H9 (cell line): Measurements from ENCODE around the gene CATSPERE. TPM values are rescaled to one million over a fixed set of nuclear protein-coding genes. Genes with fewer than 3 reads are reported as not detected.

Experiments used
- DNase-seq: peaks from one replicate; pipeline ENCODE4 v3.0.0-alpha.2; 2017
- H2AFZ ChIP-seq: one replicate; pipeline ENCODE4 v1.6.1; 2013; ENCODE audit warnings: mild to moderate bottlenecking, low read length, control low read depth, moderate library complexity
- H2AK5ac ChIP-seq: 2 replicates; pipeline ENCODE4 v1.6.1; 2013; ENCODE audit warnings: low read length, control low read depth, mixed read lengths; ENCODE audit not compliant: insufficient read length
- H2BK120ac ChIP-seq: one replicate; pipeline ENCODE4 v1.6.1; 2013; ENCODE audit warnings: low read depth, mild to moderate bottlenecking, low read length, control low read depth, inconsistent platforms; ENCODE audit not compliant: poor library complexity, severe bottlenecking
- H2BK12ac ChIP-seq: 2 replicates; pipeline ENCODE4 v1.6.1; 2013; ENCODE audit warnings: low read length, control low read depth, mixed read lengths, low read depth; ENCODE audit not compliant: insufficient read length
- H2BK15ac ChIP-seq: 2 replicates; pipeline ENCODE4 v1.6.1; 2013; ENCODE audit warnings: low read depth, low read length, control low read depth
- H2BK20ac ChIP-seq: one replicate; pipeline ENCODE4 v1.6.1; 2013; ENCODE audit warnings: low read depth, mild to moderate bottlenecking, low read length, control low read depth, inconsistent platforms; ENCODE audit not compliant: poor library complexity, severe bottlenecking
- H2BK5ac ChIP-seq: 2 replicates; pipeline ENCODE4 v1.6.1; 2013; ENCODE audit warnings: low read length, control low read depth, mixed read lengths; ENCODE audit not compliant: insufficient read length
- H3K14ac ChIP-seq: 2 replicates; pipeline ENCODE4 v1.6.1; 2013; ENCODE audit warnings: low read length, control low read depth; ENCODE audit not compliant: insufficient read depth
- H3K18ac ChIP-seq: 2 replicates; pipeline ENCODE4 v1.6.1; 2013; ENCODE audit warnings: low read depth, mild to moderate bottlenecking, mixed read lengths, low read length, control low read depth; ENCODE audit not compliant: insufficient read length
- H3K23ac ChIP-seq: 2 replicates; pipeline ENCODE4 v1.6.1; 2013; ENCODE audit warnings: low read length, control low read depth, mixed read lengths, low read depth; ENCODE audit not compliant: insufficient read length
- H3K23me2 ChIP-seq: 2 replicates; pipeline ENCODE4 v1.6.1; 2013; ENCODE audit warnings: low read depth, mild to moderate bottlenecking, mixed read lengths, low read length, control low read depth; ENCODE audit not compliant: insufficient read length, poor library complexity, severe bottlenecking
- H3K27ac ChIP-seq: 2 replicates; pipeline ENCODE4 v1.5.1; 2013; ENCODE audit warnings: low read length, control low read depth, mixed read lengths, low read depth; ENCODE audit not compliant: insufficient read length
- H3K27me3 ChIP-seq: 2 replicates; pipeline ENCODE4 v1.6.1; 2013; ENCODE audit warnings: low read length, control low read depth, inconsistent platforms; ENCODE audit not compliant: insufficient read depth
- H3K4ac ChIP-seq: 2 replicates; pipeline ENCODE4 v1.6.1; 2013; ENCODE audit warnings: low read depth, mild to moderate bottlenecking, control low read depth, inconsistent platforms, low read length, moderate library complexity
- H3K4me1 ChIP-seq: 2 replicates; pipeline ENCODE4 v1.6.1; 2013; ENCODE audit warnings: low read length, control low read depth, inconsistent platforms; ENCODE audit not compliant: insufficient read depth
- H3K4me2 ChIP-seq: 2 replicates; pipeline ENCODE4 v1.6.1; 2013; ENCODE audit warnings: low read length, control low read depth, mixed read lengths; ENCODE audit not compliant: insufficient read length, insufficient read depth
- H3K56ac ChIP-seq: 2 replicates; pipeline ENCODE4 v1.6.1; 2013; ENCODE audit warnings: low read depth, mild to moderate bottlenecking, mixed read lengths, low read length, control low read depth; ENCODE audit not compliant: insufficient read length
- H3K79me1 ChIP-seq: 2 replicates; pipeline ENCODE4 v1.6.1; 2013; ENCODE audit warnings: low read depth, mild to moderate bottlenecking, moderate library complexity, low read length, control low read depth, inconsistent platforms; ENCODE audit not compliant: insufficient read depth, poor library complexity, severe bottlenecking
- H3K79me2 ChIP-seq: 2 replicates; pipeline ENCODE4 v1.6.1; 2013; ENCODE audit warnings: low read length, control low read depth, inconsistent platforms; ENCODE audit not compliant: insufficient read depth
- H3K9ac ChIP-seq: 2 replicates; pipeline ENCODE4 v1.6.1; 2013; ENCODE audit warnings: low read length, control low read depth, mixed read lengths; ENCODE audit not compliant: insufficient read length; ENCODE audit errors: extremely low read depth
- H3K9me3 ChIP-seq: one replicate; pipeline ENCODE4 v1.6.1; 2013; ENCODE audit warnings: low read depth, low read length, inconsistent platforms; ENCODE audit not compliant: control insufficient read depth
- H3T11ph ChIP-seq: one replicate; pipeline ENCODE4 v1.6.1; 2013; ENCODE audit warnings: mild to moderate bottlenecking, low read length, control low read depth, inconsistent platforms
- H4K20me1 ChIP-seq: one replicate; pipeline ENCODE4 v1.6.1; 2013; ENCODE audit not compliant: control insufficient read depth, insufficient read length, insufficient read depth
- H4K5ac ChIP-seq: 2 replicates; pipeline ENCODE4 v1.6.1; 2013; ENCODE audit warnings: low read depth, mild to moderate bottlenecking, mixed read lengths, low read length, control low read depth; ENCODE audit not compliant: insufficient read length
- H4K8ac ChIP-seq: replicated peaks from 2 replicates; pipeline ENCODE4 v1.6.1; 2013; ENCODE audit warnings: low read length, control low read depth, mixed read lengths, low read depth; ENCODE audit not compliant: insufficient read length
- H4K91ac ChIP-seq: 2 replicates; pipeline ENCODE4 v1.6.1; 2013; ENCODE audit warnings: low read depth, mild to moderate bottlenecking, moderate library complexity, mixed read lengths, low read length, control low read depth; ENCODE audit not compliant: insufficient read length
- H3K27ac Mint-ChIP-seq, 3 experiments: 2 replicates in 2 of 3; 3 replicates in 1 of 3; pipeline ENCODE4 v1.8.0; 2020 to 2021; ENCODE audit warnings: mixed read lengths in 3 of 3, mild to moderate bottlenecking in 1 of 3, moderate library complexity in 1 of 3
- H3K27me3 Mint-ChIP-seq: 2 replicates; pipeline ENCODE4 v1.8.0; 2021; ENCODE audit warnings: low read depth, mild to moderate bottlenecking, moderate library complexity, mixed read lengths
- H3K36me3 Mint-ChIP-seq, 3 experiments: 2 replicates in 2 of 3; 3 replicates in 1 of 3; pipeline ENCODE4 v1.8.0; 2020 to 2021; ENCODE audit warnings: low read depth in 3 of 3, mixed read lengths in 3 of 3; ENCODE audit not compliant: insufficient read depth in 1 of 3
- H3K4me1 Mint-ChIP-seq, 2 experiments: 2 replicates each; pipeline ENCODE4 v1.8.0; 2020; ENCODE audit warnings: mixed read lengths in 2 of 2
- H3K4me3 Mint-ChIP-seq, 2 experiments: 2 replicates in 1 of 2; 3 replicates in 1 of 2; pipeline ENCODE4 v1.8.0; 2020 to 2021; ENCODE audit warnings: mild to moderate bottlenecking in 2 of 2, mixed read lengths in 2 of 2, moderate library complexity in 1 of 2
- H3K9me3 Mint-ChIP-seq, 2 experiments: 2 replicates in 1 of 2; 3 replicates in 1 of 2; pipeline ENCODE4 v1.8.0; 2020; ENCODE audit warnings: mild to moderate bottlenecking in 2 of 2, mixed read lengths in 2 of 2, moderate library complexity in 1 of 2
- CTCF ChIP-seq: fragments of 200-600 bp; sonication (generic); conservative IDR thresholded peaks from 3 replicates; pipeline ENCODE4 v1.8.0; 2021; ENCODE audit warnings: antibody characterized with exemption, mild to moderate bottlenecking
- WGBS: extraction: QIAGEN DNeasy Blood & Tissue Kit; methylation state at CpG from one replicate; pipeline ENCODE4 v1.1.7; 2013; ENCODE audit warnings: missing lambda C conversion rate, low lambda C conversion rate, mixed read lengths; ENCODE audit not compliant: insufficient read length; ENCODE audit errors: extremely low coverage; 5-methylcytosine and 5-hydroxymethylcytosine counted together
- total RNA-seq: library from RNA; stranded (reverse); gene quantifications from 2 replicates; pipeline ENCODE4 v1.2.1, GENCODE V29; 2021

The CATSPERE gene
- total RNA-seq, 1 experiment from 2014 or later, result 0.31 TPM

GRCh38 chr1:244557565-244557964 lies 96.5 kb downstream of the CATSPERE start:
- no peak overlapping the region for H2AFZ ChIP-seq
- H3K4me1 ChIP-seq, result no peaks in the 10 kb centered on the region
- no peak overlapping the region for H2BK5ac ChIP-seq
- no peak overlapping the region for H2BK120ac ChIP-seq
- Mint-ChIP-seq H3K27me3 (no peaks in the 10 kb centered on the region; the same call in 1 of the 2 replicates), H3K9me3 (peaks cover 26 to 36% of the 10 kb centered on the region in 2 experiments), H3K27ac (no peak overlapping the region), H3K4me3 (no peak overlapping the region), H3K36me3 (peaks cover 0 to 17% (median 5%) of the 10 kb centered on the region in 3 experiments; a peak in 6 of 7 replicates), H3K4me1 (no peaks in the 10 kb centered on the region)
- no peaks in the 10 kb centered on the region for H4K20me1 ChIP-seq
- no peak overlapping the region for H2BK20ac ChIP-seq
- H2BK15ac ChIP-seq, result no peak overlapping the region
- H3K4ac ChIP-seq, result no peak overlapping the region
- no peaks in the 10 kb centered on the region for H3K9me3 ChIP-seq
- no CpG with 5 or more reads among the region's 1 CpG for WGBS
- H3K27ac ChIP-seq, result no peak overlapping the region
- no peak overlapping the region for H3K9ac ChIP-seq
- no peak overlapping the region for H3K56ac ChIP-seq
- no peaks in the 10 kb centered on the region for H3K79me2 ChIP-seq
- no peak overlapping the region for H3T11ph ChIP-seq
- H4K8ac ChIP-seq, result no peak overlapping the region
- no peak overlapping the region for H2AK5ac ChIP-seq
- no peak overlapping the region for H2BK12ac ChIP-seq
- no peak overlapping the region for H4K91ac ChIP-seq
- TF ChIP-seq CTCF, result no peak
- H3K18ac ChIP-seq, result no peak overlapping the region
- DNase-seq, result no peak
- H3K23ac ChIP-seq, result no peak overlapping the region
- H3K14ac ChIP-seq, result no peak overlapping the region
- no peak overlapping the region for H4K5ac ChIP-seq
- no peaks in the 10 kb centered on the region for H3K79me1 ChIP-seq
- H3K23me2 ChIP-seq, result no peaks in the 10 kb centered on the region
- no peak overlapping the region for H3K4me2 ChIP-seq
- H3K27me3 ChIP-seq, result no peaks in the 10 kb centered on the region
